Measurements from ENCODE around the gene CCNG2.

GRCh38 chr4:77151241-77151640 lies 5.8 kb upstream of the CCNG2 start:
- TF ChIP-seq CTCF (IDR thresholded peaks at IDR 0.05) (no peak), POLR2A (IDR thresholded peaks at IDR 0.05) (no peak)
